ENCODE measurements around the gene NFX1.
"Not testable (repeated sequence)": the region's sequence is repeated elsewhere in the genome, so short reads cannot be mapped to it uniquely, and the experiment has no call there.

Gene NFX1

DNA sequence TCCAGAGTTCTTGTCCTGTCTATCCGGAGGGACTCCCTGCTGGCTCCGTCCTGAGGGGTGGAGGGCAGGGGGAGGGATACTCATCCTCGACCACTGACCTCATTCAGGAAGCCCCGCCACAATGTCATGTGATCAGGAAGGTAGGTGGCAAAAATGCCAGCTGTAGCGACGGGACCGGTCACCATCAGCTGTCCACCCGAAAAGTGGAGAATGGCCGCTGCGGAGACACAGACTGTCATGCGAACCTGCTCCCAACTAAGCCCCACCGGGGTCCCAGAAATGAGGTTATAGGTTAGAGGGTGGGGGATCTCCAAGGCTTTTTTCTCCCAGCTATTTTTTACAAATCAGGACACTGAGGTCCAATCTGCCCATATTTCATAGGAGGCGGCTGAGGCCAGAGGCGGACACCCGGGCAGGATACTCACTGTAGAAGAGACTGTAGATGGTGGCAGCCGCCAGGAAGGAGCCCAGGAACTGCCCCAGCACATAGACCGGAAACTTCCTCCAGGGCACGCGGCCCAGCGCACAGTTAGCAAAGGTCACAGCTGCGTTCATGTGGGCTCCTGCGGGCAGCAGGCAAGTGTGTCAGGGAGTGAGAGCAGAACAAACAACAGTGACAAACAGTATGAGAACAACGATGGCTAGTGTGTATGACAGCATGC lies 95.8 kb downstream of the NFX1 start:
- H3K27me3 Mint-ChIP-seq, result peaks cover 25% of the 10 kb centered on the region
- H3K27ac Mint-ChIP-seq, H3K4me1 Mint-ChIP-seq, DNase-seq, H3K4me3 Mint-ChIP-seq, H3K9me3 Mint-ChIP-seq, H3K36me3 Mint-ChIP-seq, CTCF ChIA-PET: not testable (repeated sequence)

GRCh38 chr9:33386641-33386996 lies 96.3 kb downstream of the NFX1 start:
- DNase-seq, H3K4me3 Mint-ChIP-seq, CTCF ChIA-PET, H3K4me1 Mint-ChIP-seq, H3K27ac Mint-ChIP-seq, H3K9me3 Mint-ChIP-seq, H3K36me3 Mint-ChIP-seq: not testable (repeated sequence)
- peaks cover 25% of the 10 kb centered on the region for H3K27me3 Mint-ChIP-seq

DNA sequence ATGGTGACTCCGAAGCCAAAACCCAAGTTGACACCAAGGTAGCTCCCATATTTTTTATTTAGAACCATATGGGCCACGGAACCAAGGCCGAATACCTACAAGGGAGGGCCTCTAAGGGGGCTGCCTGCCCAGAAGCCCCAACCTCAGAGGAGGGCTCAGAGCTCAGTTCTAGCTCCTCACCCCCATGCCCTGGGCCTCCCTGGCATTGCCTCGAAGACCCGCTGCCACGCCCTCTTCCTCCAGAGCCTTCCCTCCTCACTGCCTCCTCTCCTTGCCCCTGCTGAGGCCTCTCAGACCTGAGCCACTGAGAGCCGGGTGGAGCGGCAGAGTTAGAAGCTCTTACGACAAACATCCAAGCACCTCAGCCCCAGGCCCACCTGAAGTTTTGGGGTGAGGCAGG lies 96.7 kb downstream of the NFX1 start:
- H3K4me3 Mint-ChIP-seq, H3K4me1 Mint-ChIP-seq, CTCF ChIA-PET, H3K27ac Mint-ChIP-seq, DNase-seq, H3K9me3 Mint-ChIP-seq, H3K36me3 Mint-ChIP-seq: not testable (repeated sequence)
- peaks cover 25% of the 10 kb centered on the region for H3K27me3 Mint-ChIP-seq

GRCh38 chr9:33388110-33388994 lies 98.0 kb downstream of the NFX1 start:
- peaks cover 4% of the 10 kb centered on the region for H3K4me1 Mint-ChIP-seq
- H3K4me3 Mint-ChIP-seq, result no peak overlapping the region
- CTCF ChIA-PET, result no interaction called here
- no peak for DNase-seq
- no peaks in the 10 kb centered on the region for H3K36me3 Mint-ChIP-seq
- no peak overlapping the region for H3K27ac Mint-ChIP-seq
- H3K27me3 Mint-ChIP-seq, result peaks cover 26% of the 10 kb centered on the region
- no peaks in the 10 kb centered on the region for H3K9me3 Mint-ChIP-seq

GRCh38 chr9:33391111-33391771 lies 100.9 kb downstream of the NFX1 start:
- not testable (repeated sequence) for H3K36me3 Mint-ChIP-seq, H3K4me1 Mint-ChIP-seq, H3K4me3 Mint-ChIP-seq, H3K9me3 Mint-ChIP-seq, DNase-seq, H3K27ac Mint-ChIP-seq
- CTCF ChIA-PET, result interaction anchor here (1.1 to 1.7 kb wide), 2 partner anchors 12 to 17 kb away, joined by 3 to 6 read pairs; partner anchors contain the start of gene AQP7
- H3K27me3 Mint-ChIP-seq, result peaks cover 35% of the 10 kb centered on the region

DNA sequence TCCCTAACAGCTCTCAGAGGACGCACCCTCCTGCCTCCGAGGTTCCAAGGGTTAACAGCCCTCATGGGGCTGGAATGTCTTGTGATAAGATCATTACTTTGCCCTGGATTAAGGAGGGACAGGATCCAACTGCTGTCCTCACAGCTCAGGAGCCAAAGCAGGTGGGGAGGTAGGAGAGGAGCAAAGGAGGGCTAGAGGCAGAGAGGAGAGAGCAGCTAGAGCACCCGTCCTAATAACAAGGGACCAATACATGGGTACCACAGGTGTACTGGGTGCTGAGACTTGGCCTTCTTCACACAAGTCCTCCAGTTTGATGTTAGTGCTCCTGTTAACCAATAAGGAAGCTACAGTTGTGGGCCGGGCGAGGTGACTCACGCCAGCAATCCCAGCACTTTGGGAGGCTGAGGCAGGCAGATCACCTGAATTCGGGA lies 102.3 kb downstream of the NFX1 start:
- DNase-seq, H3K36me3 Mint-ChIP-seq, H3K27ac Mint-ChIP-seq, H3K9me3 Mint-ChIP-seq, H3K4me1 Mint-ChIP-seq, H3K4me3 Mint-ChIP-seq: not testable (repeated sequence)
- H3K27me3 Mint-ChIP-seq, result peaks cover 40% of the 10 kb centered on the region
- CTCF ChIA-PET, result interaction anchor here (0.9 to 1.7 kb wide), 4 partner anchors 11 to 80 kb away, joined by 3 to 6 read pairs (median 4); partner anchors contain the start of gene AQP7

DNA sequence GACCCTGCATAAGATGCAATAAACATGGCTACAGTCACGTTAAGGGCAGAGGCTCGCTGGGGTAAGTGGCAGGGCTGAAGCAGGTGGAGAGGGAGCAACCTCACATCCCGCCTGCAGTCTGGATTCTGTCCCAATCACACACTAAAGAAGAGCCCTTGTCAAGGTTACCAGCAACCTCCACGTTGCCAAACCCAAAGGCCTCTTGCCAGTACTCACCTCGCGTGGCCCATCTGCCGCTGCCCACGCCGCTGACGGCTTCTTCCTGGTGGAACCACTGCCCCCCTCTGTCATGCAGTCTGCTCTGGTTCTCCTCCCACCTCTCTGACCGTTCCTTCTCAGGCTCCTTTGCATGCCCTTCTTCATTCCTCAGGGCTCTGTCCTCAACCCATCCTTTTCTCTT lies 103.3 kb downstream of the NFX1 start:
- H3K4me1 Mint-ChIP-seq, result peaks cover 2% of the 10 kb centered on the region
- H3K27me3 Mint-ChIP-seq, result peaks cover 40% of the 10 kb centered on the region
- no peak overlapping the region for H3K27ac Mint-ChIP-seq
- DNase-seq, result no peak
- no peaks in the 10 kb centered on the region for H3K36me3 Mint-ChIP-seq
- H3K4me3 Mint-ChIP-seq, result no peak overlapping the region
- H3K9me3 Mint-ChIP-seq, result no peaks in the 10 kb centered on the region
- CTCF ChIA-PET, result interaction anchor here (0.9 to 1.7 kb wide), 2 partner anchors 20 to 79 kb away, joined by 3 to 4 read pairs; no protein-coding TSS in a partner anchor

DNA sequence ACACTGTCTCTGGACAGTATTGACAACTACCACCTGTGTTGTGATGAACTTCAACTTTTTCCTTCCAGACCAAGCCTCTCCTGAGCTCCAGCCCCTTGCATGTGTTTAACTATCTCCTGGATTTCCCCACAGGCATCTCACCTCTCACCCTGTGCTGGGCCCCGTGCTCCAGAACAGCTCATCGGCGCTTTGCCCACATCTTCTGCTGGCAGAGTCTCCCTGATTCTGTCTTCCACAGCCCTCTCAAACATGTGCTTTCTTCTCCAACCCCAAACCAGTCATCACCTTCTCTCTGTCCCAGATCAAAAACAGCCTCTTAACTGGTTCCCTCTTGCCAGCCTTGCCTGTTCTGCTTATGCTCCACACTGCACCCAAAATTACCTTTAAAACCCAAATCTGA lies 103.7 kb downstream of the NFX1 start:
- H3K36me3 Mint-ChIP-seq, DNase-seq, H3K27ac Mint-ChIP-seq, H3K9me3 Mint-ChIP-seq, H3K4me3 Mint-ChIP-seq, H3K4me1 Mint-ChIP-seq: not testable (repeated sequence)
- CTCF ChIA-PET, result interaction anchor here (1.7 kb wide), 1 partner anchor 79 kb away, joined by 4 read pairs; no protein-coding TSS in a partner anchor
- peaks cover 43% of the 10 kb centered on the region for H3K27me3 Mint-ChIP-seq

- CTCF ChIA-PET, H3K27ac Mint-ChIP-seq, H3K4me3 Mint-ChIP-seq, DNase-seq, H3K36me3 Mint-ChIP-seq, H3K9me3 Mint-ChIP-seq, H3K4me1 Mint-ChIP-seq: not testable (repeated sequence)
- peaks cover 47% of the 10 kb centered on the region for H3K27me3 Mint-ChIP-seq
Measured at GRCh38 chr9:33395159-33395879, 105.0 kb downstream of the NFX1 start.

DNA sequence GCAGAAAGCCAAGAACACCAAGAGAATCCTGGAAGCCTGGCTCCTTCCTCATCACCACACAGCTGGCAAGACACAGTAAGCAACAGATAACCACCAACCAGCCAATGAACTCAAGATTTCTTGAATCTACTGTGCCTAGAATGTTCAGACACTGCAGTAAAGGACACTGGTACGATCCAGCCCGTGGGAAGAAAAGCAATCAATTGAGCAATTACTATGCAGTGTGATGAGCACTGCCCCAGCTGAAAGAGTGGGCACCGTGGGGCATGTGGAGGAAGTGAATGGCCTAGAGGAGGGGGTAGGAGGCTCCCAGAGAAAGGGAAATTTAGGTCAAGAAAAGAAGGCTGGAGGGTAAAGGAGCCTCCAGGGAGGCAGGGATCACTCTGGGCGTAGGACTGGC lies 107.5 kb downstream of the NFX1 start:
- CTCF ChIA-PET, result interaction anchor here (2.3 kb wide), 1 partner anchor 69 kb away, joined by 8 read pairs; no protein-coding TSS in a partner anchor
- not testable (repeated sequence) for H3K9me3 Mint-ChIP-seq, H3K4me3 Mint-ChIP-seq, H3K36me3 Mint-ChIP-seq, DNase-seq, H3K4me1 Mint-ChIP-seq, H3K27ac Mint-ChIP-seq
- peaks cover 64% of the 10 kb centered on the region for H3K27me3 Mint-ChIP-seq

GRCh38 chr9:33399047-33399446 lies 108.7 kb downstream of the NFX1 start:
- not testable (repeated sequence) for H3K4me3 Mint-ChIP-seq, H3K9me3 Mint-ChIP-seq, H3K27ac Mint-ChIP-seq, H3K36me3 Mint-ChIP-seq, DNase-seq, H3K4me1 Mint-ChIP-seq
- peaks cover 55% of the 10 kb centered on the region for H3K27me3 Mint-ChIP-seq
- CTCF ChIA-PET, result interaction anchor here (0.7 to 2.3 kb wide), 2 partner anchors 23 to 68 kb away, joined by 3 to 8 read pairs; no protein-coding TSS in a partner anchor

DNA sequence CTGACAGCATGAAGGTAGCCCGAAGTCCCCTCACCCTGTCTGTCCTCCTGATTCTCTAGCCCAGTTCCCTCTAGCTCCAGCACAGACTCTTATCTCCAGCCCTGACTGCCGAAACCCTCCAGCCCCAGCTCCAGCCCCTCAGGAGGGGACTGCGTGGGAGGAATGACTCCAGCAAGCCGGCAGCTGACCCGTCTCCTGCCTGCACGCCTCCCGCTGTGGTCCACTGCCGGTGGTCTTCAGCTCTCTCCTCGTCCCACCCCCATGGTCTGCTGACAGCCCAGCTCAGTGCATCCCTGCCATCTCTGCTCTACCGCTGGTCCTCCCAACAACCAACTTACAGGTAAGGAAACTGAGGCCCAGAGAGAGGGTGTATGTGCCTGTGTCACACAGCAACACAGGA lies 111.5 kb downstream of the NFX1 start:
- CTCF ChIA-PET, result interaction anchor here (2.7 to 4.6 kb wide), 3 partner anchors 9 to 63 kb away, joined by 6 to 134 read pairs (median 36); no protein-coding TSS in a partner anchor
- not testable (repeated sequence) for H3K4me3 Mint-ChIP-seq, H3K9me3 Mint-ChIP-seq, H3K27ac Mint-ChIP-seq, DNase-seq, H3K36me3 Mint-ChIP-seq
- Mint-ChIP-seq H3K27me3 (peaks cover 49% of the 10 kb centered on the region), H3K4me1 (peaks cover 23% of the 10 kb centered on the region)

GRCh38 chr9:33402371-33402770 lies 112.1 kb downstream of the NFX1 start, which contains the start of gene AQP7:
Gene AQP7, minus strand, starts transcription at chr9:33402568. Its CDS starts 1,306 bp downstream, at chr9:33401262.
- peaks cover 47% of the 10 kb centered on the region for H3K27me3 Mint-ChIP-seq
- not testable (repeated sequence) for H3K4me3 Mint-ChIP-seq

More at GRCh38 chr9:33402371-33402770, 112.1 kb downstream of the NFX1 start, which contains the start of gene AQP7:
- not testable (repeated sequence) for H3K27ac Mint-ChIP-seq, H3K36me3 Mint-ChIP-seq, H3K9me3 Mint-ChIP-seq, DNase-seq
- CTCF ChIA-PET, result interaction anchor here (2.0 to 4.6 kb wide), 8 partner anchors 10 to 71 kb away, joined by 4 to 134 read pairs (median 17); partner anchors contain the start of gene NOL6
- peaks cover 23% of the 10 kb centered on the region for H3K4me1 Mint-ChIP-seq

All from activated naive CD4-positive, alpha-beta T cell treated with anti-CD3 and anti-CD28 coated beads, Interleukin-2, amount 10 ng/mL, durations not matched to agents 7 days and 5 days (primary cell).